DOHH2 (cell line): ENCODE measurements around the gene DLG5.

Experiments
- CTCF ChIP-seq: fragments of 200-600 bp; sonication (generic); IDR thresholded peaks from one replicate; pipeline ENCODE4 v1.5.1; 2014; ENCODE audit warnings: antibody characterized with exemption, mild to moderate bottlenecking, low read depth, low read length; ENCODE audit not compliant: poor library complexity, severe bottlenecking
- EZH2phosphoT487 ChIP-seq: fragments of 200-600 bp; sonication (generic); IDR thresholded peaks from 2 replicates; pipeline ENCODE4 v1.6.1; 2017; ENCODE audit warnings: borderline replicate concordance, mild to moderate bottlenecking, antibody characterized with exemption, low read length, moderate library complexity, mixed read lengths

- TF ChIP-seq CTCF (no peak), EZH2phosphoT487 (no peak)
These were observed 26.9 kb downstream of the DLG5 start for GRCh38 chr10:77899690-77900089.
